Measurements from ENCODE around the gene REXO4.

DNA sequence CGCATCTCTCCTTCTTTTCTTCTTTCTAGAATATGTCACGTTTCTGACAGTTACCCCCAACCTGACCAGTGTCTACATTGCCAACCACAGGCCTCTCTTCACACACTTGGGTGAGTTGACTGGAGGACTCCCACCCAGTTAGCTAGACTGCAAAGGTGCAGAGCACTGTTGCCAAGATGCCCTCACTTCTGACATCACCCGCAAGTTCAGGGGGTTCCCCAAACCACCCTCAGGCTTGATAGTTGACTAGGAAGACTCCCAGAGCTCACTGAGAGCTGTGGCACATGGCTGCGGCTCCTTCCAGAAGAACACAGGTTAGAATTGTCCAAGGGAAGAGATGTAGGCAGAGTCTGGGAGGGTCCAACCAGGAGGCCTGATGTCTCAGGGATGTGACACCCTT, 21.5 kb upstream of the REXO4 start:
- TF ChIP-seq, protein P1, sequence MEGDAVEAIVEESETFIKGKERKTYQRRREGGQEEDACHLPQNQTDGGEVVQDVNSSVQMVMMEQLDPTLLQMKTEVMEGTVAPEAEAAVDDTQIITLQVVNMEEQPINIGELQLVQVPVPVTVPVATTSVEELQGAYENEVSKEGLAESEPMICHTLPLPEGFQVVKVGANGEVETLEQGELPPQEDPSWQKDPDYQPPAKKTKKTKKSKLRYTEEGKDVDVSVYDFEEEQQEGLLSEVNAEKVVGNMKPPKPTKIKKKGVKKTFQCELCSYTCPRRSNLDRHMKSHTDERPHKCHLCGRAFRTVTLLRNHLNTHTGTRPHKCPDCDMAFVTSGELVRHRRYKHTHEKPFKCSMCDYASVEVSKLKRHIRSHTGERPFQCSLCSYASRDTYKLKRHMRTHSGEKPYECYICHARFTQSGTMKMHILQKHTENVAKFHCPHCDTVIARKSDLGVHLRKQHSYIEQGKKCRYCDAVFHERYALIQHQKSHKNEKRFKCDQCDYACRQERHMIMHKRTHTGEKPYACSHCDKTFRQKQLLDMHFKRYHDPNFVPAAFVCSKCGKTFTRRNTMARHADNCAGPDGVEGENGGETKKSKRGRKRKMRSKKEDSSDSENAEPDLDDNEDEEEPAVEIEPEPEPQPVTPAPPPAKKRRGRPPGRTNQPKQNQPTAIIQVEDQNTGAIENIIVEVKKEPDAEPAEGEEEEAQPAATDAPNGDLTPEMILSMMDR (conservative IDR thresholded peaks at IDR 0.05 in 1 of 2, IDR thresholded peaks at IDR 0.05 in 1 of 2; ENCODE audit: low read depth in 1 of 2, low read length in 2 of 2): no peak
- no peak for TF ChIP-seq EZH2 (IDR thresholded peaks at IDR 0.05; ENCODE audit: low read length, missing control alignments)
